SK-N-MC (cell line): Measurements from ENCODE around the gene NOM1.
"Not testable (repeated sequence)": the region's sequence is repeated elsewhere in the genome, so short reads cannot be mapped to it uniquely, and the experiment has no call there.

Source experiments
- DNase-seq: peaks from one replicate; pipeline ENCODE4 v3.0.0-alpha.2; 2011; ENCODE audit warnings: low read depth, low spot score
- H3K27ac ChIP-seq: fragments of 200-600 bp; sonication (generic); 2 replicates; pipeline ENCODE4 v1.5.1; 2016; ENCODE audit warnings: mixed run types
- H3K36me3 ChIP-seq: fragments of 200-600 bp; sonication (generic); 2 replicates; pipeline ENCODE4 v1.6.1; 2017; ENCODE audit warnings: antibody characterized with exemption, low read length, mixed read lengths; ENCODE audit not compliant: insufficient read depth
- H3K4me3 ChIP-seq: fragments of 200-600 bp; sonication (generic); 2 replicates; pipeline ENCODE4 v1.5.1; 2016
- H3K9ac ChIP-seq: fragments of 200-600 bp; sonication (generic); 2 replicates; pipeline ENCODE4 v1.8.0; 2017; ENCODE audit warnings: mixed run types, mixed read lengths; ENCODE audit not compliant: insufficient read length
- H3K9me3 ChIP-seq: fragments of 200-600 bp; sonication (generic); 2 replicates; pipeline ENCODE4 v1.6.1; 2017; ENCODE audit warnings: low read depth, mild to moderate bottlenecking, antibody characterized with exemption, low read length, moderate library complexity, mixed read lengths
- EZH2 ChIP-seq: fragments of 200-600 bp; sonication (generic); IDR thresholded peaks from one replicate; pipeline ENCODE4 v1.6.1; 2017; ENCODE audit warnings: antibody characterized with exemption
- FOXP2 ChIP-seq: optimal IDR thresholded peaks from 2 replicates; pipeline ENCODE3; 2011; ENCODE audit warnings: mild to moderate bottlenecking, moderate library complexity; ENCODE audit not compliant: insufficient read depth; ENCODE audit errors: extremely low read length, control extremely low read depth
- POLR2AphosphoS5 ChIP-seq: IDR thresholded peaks from 2 replicates; pipeline ENCODE4 v1.6.1; 2012; ENCODE audit warnings: mild to moderate bottlenecking, low read depth, low read length, borderline replicate concordance

The NOM1 gene

DNA sequence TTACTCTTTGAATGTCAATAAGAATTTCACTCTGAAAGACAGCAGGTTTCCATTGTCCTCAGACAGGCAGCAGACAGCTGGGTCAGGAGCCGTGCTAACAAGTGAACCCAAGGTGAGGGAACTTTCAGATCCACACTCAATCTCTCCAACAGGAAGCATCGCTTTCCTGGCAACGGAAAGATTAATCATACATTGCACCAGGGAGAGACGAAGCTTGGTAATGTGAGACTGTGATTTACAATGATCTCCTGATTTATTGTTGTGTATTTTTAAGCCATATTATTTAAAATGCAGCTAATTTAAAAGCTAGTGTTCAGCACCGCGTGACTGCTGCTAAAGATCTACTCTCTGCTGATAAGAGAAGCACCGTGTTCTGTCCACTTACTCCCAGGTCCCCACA lies 17.5 kb upstream of the NOM1 start:
- Histone ChIP-seq H3K27ac (no peak overlapping the region), H3K36me3 (no peaks in the 10 kb centered on the region), H3K4me3 (no peak overlapping the region), H3K9ac (no peak overlapping the region), H3K9me3 (no peaks in the 10 kb centered on the region)
- DNase-seq: no peak
- TF ChIP-seq EZH2: no peak
- TF ChIP-seq POLR2AphosphoS5: no peak
- TF ChIP-seq FOXP2: no peak

DNA sequence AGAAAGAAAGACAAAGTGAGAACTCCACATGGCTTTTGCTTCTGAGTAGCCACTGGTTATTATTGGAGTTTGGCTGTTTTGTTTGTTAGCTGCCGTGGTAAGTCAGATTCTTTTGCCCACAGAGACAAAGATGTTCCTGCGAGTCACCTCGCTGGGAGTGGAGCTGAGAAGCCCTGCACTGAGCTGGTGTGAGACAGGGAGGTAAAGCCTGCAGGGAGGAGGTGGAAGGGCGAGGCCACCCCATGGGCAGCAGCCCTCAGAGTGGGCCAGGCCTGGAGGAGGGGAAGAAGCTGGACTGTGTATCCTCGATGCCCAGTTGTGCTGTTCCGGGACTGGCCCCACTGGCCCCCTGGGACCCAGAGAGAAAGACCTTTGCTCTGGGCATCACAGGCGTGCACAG lies 14.3 kb upstream of the NOM1 start:
- DNase-seq: no peak
- Histone ChIP-seq H3K4me3 (no peak overlapping the region), H3K9me3 (no peaks in the 10 kb centered on the region), H3K36me3 (no peaks in the 10 kb centered on the region), H3K27ac (no peak overlapping the region), H3K9ac (no peak overlapping the region)
- no peak for TF ChIP-seq EZH2

DNA sequence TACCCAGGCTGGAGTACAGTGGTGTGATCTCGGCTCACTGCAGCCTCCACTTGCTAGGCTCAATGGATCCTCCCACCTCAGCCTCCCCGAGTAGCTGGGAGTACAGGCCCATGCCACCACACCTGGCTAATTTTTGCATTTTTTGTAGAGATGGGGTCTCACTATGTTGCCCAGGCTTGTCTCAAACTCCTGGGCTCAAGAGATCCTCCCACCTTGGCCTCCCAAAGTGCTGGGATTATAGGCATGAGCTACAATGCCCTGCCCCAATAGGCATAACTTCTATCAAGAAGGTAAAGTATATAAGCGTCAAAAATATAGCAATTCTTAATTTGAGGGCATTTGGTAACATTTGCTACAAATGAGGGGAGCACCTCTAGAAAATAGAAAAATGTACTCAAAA lies 12.7 kb upstream of the NOM1 start:
- DNase-seq, H3K27ac ChIP-seq: not testable (repeated sequence)

DNA sequence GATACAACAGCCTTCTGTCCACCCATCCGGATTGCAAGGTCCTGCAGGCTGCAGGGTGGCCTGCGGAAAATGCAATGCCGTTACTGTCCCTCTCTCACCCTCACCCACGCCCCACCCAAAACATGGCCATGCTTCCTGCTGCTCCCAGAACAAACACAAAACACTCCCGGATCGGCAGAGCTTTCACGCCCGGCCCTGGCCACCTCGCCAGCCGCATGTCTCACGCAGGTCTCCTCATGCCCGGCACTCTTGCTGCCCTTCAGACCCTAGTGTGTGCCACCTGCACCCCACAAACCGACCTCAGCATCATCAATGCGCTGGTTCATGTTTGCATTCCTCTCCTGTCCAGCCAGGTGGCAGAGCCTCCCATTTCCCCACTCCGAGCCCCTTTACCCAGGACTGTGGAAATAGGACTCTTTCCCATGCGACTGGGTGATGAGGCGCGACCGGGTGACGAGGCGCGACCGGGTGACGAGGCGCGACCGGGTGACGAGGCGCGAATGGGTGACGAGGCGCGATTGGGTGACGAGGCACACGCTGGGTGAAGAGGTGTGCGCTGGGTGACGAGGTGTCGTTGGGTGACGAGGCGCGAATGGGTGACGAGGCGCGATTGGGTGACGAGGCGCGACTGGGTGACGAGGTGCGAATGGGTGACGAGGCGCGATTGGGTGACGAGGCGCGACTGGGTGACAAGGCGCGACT lies 8.9 kb upstream of the NOM1 start:
- DNase-seq: no peak
- H3K9me3 ChIP-seq: no peaks in the 10 kb centered on the region
- H3K27ac ChIP-seq: no peak overlapping the region
- TF ChIP-seq FOXP2 (no peak), POLR2AphosphoS5 (no peak), EZH2 (no peak)
- no peak overlapping the region for H3K9ac ChIP-seq
- H3K4me3 ChIP-seq: no peak overlapping the region
- H3K36me3 ChIP-seq: no peaks in the 10 kb centered on the region

More for the DNA sequence above, 12.7 kb upstream of the NOM1 start:
- H3K4me3 ChIP-seq, H3K9ac ChIP-seq, H3K9me3 ChIP-seq, H3K36me3 ChIP-seq: not testable (repeated sequence)

DNA sequence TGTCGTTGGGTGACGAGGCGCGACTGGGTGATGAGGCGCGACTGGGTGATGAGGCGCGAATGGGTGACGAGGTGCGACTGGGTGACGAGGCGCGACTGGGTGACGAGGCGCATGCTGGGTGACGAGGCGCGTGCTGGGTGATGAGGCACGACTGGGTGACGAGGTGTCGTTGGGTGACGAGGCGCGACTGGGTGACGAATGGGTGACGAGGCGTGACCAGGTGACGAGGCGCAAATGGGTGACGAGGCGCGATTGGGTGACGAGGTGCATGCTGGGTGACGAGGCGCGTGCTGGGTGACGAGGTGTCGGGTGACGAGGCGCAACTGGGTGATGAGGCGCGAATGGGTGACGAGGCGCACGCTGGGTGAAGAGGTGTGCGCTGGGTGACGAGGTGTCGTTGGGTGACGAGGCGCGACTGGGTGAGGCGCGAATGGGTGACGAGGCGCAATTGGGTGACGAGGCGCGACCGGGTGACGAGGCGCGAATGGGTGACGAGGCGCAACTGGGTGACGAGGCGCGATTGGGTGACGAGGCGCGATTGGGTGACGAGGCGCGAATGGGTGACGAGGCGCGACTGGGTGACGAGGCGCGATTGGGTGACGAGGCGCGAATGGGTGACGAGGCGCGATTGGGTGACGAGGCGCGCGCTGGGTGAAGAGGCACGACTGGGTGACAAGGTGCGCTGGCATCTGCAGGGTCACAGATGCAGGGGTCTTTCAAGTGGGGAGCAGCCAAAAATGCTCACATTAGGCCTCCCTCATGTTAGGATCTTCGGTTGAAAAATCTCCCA lies 7.9 kb upstream of the NOM1 start:
- Histone ChIP-seq H3K4me3 (no peak overlapping the region), H3K27ac (no peak overlapping the region), H3K36me3 (no peaks in the 10 kb centered on the region), H3K9ac (no peak overlapping the region), H3K9me3 (no peaks in the 10 kb centered on the region)
- TF ChIP-seq FOXP2 (no peak), EZH2 (no peak)
- no peak for DNase-seq

DNA sequence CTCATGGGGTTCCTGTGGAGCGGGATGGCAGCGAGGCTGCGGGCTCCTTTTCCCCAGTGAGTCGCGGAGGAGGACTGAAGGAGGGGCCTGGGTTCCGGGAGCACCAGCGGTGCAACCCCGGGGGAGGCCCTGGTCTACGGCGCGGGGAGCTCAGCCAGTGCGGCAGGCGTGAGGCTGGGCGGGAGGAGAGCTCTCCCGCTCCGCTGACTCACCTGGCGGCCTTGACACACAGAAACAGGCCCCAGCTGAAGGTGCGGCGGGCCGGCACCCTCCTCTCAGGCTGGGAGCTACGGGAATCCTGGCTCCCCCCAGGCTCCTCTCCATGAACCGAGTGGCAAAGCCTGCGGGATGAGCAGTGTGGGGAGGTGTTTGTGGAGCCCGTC lies 6.8 kb upstream of the NOM1 start:
- no peak for DNase-seq
- Histone ChIP-seq H3K27ac (no peak overlapping the region), H3K36me3 (no peaks in the 10 kb centered on the region), H3K4me3 (no peak overlapping the region), H3K9me3 (no peaks in the 10 kb centered on the region), H3K9ac (no peak overlapping the region)
- TF ChIP-seq EZH2 (no peak), POLR2AphosphoS5 (no peak), FOXP2 (no peak)

DNA sequence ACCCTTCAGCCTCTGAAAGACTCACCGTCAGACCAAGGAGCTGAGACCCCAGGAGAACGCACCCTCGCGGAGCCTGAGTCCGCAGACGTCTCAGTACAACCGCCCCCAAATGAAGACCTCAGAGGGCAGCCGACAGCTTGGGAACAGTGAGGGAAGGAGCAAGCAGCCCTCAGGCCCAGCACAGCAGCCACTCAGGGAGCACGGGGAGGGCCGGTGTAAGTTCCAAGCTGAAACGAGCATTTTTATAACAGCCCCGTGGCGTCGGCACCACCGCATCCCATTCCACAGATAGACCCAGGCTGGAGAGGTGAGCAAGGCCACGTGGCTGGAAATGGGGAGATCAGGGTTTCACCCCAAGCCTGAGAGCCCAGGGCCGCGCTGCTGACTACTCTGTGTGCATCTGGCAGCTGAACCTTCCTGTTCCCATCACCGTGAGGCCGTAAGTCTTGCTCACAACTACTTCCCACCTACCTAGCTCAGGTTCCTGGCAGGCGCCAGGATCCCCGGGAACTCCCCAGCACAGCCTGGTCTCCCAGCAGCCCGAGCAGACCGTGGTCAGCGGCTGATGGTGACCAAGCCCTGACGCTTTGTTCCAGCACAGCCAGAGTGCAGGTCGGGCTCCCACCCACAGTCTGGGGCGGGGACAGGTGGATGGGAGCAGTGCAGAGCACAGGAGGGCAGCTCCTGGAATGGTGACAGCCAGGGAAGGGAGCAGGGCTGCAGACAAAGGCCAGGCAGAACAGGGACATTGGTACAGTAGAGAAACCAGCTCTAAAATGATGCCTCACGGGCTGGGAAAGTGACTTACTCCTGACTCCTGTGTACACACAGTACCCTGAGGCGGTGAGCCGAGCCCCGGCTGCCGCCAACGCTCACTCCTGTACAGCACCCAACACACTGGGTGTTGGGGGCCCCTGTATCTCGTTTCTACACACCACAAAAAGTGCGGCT lies 6.1 kb upstream of the NOM1 start:
- Histone ChIP-seq H3K9me3 (no peaks in the 10 kb centered on the region), H3K4me3 (no peak overlapping the region), H3K27ac (no peak overlapping the region), H3K9ac (no peak overlapping the region), H3K36me3 (no peaks in the 10 kb centered on the region)
- TF ChIP-seq FOXP2 (no peak), POLR2AphosphoS5 (no peak), EZH2 (no peak)
- no peak for DNase-seq

DNA sequence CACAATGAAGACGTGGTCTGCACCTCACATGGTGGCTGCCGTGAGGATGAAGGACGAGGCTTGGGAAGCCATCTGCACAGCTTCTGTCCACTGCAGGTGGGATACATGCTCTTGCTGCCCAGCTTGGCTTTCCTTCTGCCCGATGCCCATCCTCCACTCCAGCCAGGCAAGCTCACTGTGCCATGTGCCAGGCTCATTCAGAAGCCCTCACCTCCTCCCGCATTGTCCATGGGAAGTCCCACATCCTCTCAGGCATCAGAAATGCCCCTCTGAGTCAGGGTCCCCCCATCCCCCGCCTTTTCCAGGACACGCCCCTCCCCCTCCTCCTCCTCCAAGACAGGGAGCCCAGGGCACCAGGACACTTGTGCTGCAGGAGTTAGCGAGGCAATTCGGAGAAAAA lies 4.6 kb upstream of the NOM1 start:
- TF ChIP-seq FOXP2: no peak
- no peak for TF ChIP-seq POLR2AphosphoS5
- no peak for TF ChIP-seq EZH2
- no peak overlapping the region for H3K27ac ChIP-seq
- H3K36me3 ChIP-seq: no peaks in the 10 kb centered on the region
- H3K9ac ChIP-seq: no peak overlapping the region
- no peak for DNase-seq
- no peak overlapping the region for H3K4me3 ChIP-seq
- H3K9me3 ChIP-seq: no peaks in the 10 kb centered on the region
